ENCODE results near the gene TMEM69. TPM values are rescaled to one million over a fixed set of nuclear protein-coding genes. Genes with fewer than 3 reads are reported as not detected.

TMEM69 gene
- total and polyA plus RNA-seq, 2 of the 8 experiments (the other 6 are each of a cell fraction or from before 2014, with no cell fraction given), result 39.0 to 123 TPM

DNA sequence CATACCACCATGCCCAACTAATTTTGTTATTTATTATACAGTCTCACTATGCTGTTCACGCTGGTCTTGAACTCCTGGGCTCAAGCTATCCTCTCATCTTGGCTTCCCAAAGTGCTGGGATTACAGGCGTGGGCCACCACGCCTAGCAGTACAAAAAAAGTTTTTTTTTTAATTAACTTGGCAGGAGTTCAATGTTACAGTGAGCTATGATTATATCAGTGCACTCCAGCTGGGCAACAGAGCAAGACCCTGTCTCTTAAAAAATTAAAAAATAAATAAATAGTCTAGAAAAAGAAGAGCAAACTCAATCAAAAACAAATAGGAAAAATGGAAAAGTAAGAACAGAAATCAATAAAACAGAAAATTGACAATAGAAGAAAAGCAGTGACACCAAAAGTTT, 25.7 kb downstream of the TMEM69 start (continued):
- TF ChIP-seq FOSL1 (IDR thresholded peaks at IDR 0.05; ENCODE audit: insufficient read depth, low read depth, low read length) (no peak), POU5F1 (IDR thresholded peaks at IDR 0.05; ENCODE audit: low read depth, low read length) (no peak), CTBP2 (IDR thresholded peaks at IDR 0.05; ENCODE audit: borderline replicate concordance, insufficient read depth, insufficient read length, low read length) (no peak), RXRA (IDR thresholded peaks at IDR 0.05; ENCODE audit: insufficient read depth, low read depth, low read length) (no peak), SIX5 (IDR thresholded peaks at IDR 0.05; ENCODE audit: low read depth, low read length) (no peak), JUND (IDR thresholded peaks at IDR 0.05; ENCODE audit: low read length) (no peak)
